Bronchial epithelial cell (primary cell): Measurements from ENCODE around the gene FAM13C. TPM values are rescaled to one million over a fixed set of nuclear protein-coding genes. Genes with fewer than 3 reads are reported as not detected.

Source experiments
- DNase-seq: peaks from one replicate; pipeline ENCODE4 v3.0.0-alpha.2; 2010; ENCODE audit warnings: low read depth
- FAIRE-seq: peaks from 2 replicates; lab custom pipeline; 2011; peaks lifted over from hg19 to GRCh38; lab: Jason Lieb, UNC
- H3K27me3 ChIP-seq: 2 replicates; pipeline ENCODE4 v1.5.1; 2011; ENCODE audit warnings: low read length; ENCODE audit not compliant: control insufficient read depth, insufficient read depth
- H3K36me3 ChIP-seq: 2 replicates; pipeline ENCODE4 v1.5.1; 2011; ENCODE audit warnings: low read length; ENCODE audit not compliant: control insufficient read depth, insufficient read depth
- H3K4me3 ChIP-seq: 2 replicates; pipeline ENCODE4 v1.5.1; 2011; ENCODE audit warnings: mild to moderate bottlenecking, low read depth, low read length, control low read depth
- CTCF ChIP-seq: IDR thresholded peaks from 2 replicates; pipeline ENCODE4 v1.5.1; 2011; ENCODE audit warnings: mild to moderate bottlenecking, moderate library complexity, low read length, control low read depth, inconsistent platforms; ENCODE audit not compliant: insufficient read depth, severe bottlenecking
- total RNA-seq: library from RNA; depleted of rRNA; stranded (reverse); fragments of >200 nt; gene quantifications from 2 replicates; pipeline ENCODE4 v1.2.1, GENCODE V29; 2014

The FAM13C gene
- total RNA-seq, 1 donor from 2014 or later, result under 0.01 TPM

DNA sequence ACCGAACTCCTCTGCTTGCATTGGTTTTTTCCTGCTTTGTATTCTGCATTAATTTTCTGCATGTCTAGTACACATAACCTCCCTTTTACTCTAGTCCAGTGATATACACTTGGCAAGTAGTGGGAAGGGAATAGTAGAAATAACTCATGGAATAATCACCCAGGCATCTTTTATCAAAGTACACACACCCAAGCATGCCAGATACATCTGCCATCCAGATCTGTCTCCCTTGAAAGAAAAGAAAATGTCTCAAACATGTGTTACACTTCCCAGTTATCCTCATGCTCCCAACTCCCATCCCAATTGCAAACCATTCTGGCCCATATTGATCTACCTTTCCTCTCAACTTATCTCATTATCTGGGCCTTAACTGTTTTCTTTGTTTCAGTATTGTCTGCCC lies 106.9 kb downstream of the FAM13C start:
- H3K4me3 ChIP-seq, result no peak overlapping the region
- FAIRE-seq (no peak), DNase-seq (no peak)
- H3K27me3 ChIP-seq, result no peaks in the 10 kb centered on the region
- H3K36me3 ChIP-seq, result no peaks in the 10 kb centered on the region
- no peak for TF ChIP-seq CTCF

DNA sequence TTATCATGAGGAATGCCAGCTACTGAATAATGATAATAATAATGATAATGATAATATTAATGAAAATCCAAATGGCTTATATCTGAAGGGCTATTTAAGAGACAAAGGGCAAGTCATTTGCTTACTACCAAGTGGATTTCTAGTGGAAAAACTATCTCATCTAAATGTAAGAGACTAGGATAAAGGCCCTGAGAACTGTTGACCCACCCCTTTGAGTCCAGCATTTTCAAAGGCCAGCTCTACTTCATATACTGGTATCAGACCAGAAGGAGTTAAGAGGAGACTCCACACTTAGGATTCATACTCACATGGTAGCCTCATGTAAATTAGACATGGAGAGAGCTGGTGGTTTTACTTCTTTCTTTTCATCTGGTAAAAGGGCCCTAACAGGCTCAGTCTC lies 109.9 kb downstream of the FAM13C start:
- H3K4me3 ChIP-seq, result no peak overlapping the region
- no peaks in the 10 kb centered on the region for H3K27me3 ChIP-seq
- no peak for FAIRE-seq
- no peak for TF ChIP-seq CTCF
- H3K36me3 ChIP-seq, result no peaks in the 10 kb centered on the region
- no peak for DNase-seq

- Histone ChIP-seq H3K4me3 (no peak overlapping the region), H3K27me3 (no peaks in the 10 kb centered on the region), H3K36me3 (no peaks in the 10 kb centered on the region)
- DNase-seq, result no peak
- no peak for FAIRE-seq
- no peak for TF ChIP-seq CTCF
These were observed 116.7 kb downstream of the FAM13C start for GRCh38 chr10:59245686-59246085.

- Histone ChIP-seq H3K36me3 (no peaks in the 10 kb centered on the region), H3K27me3 (no peaks in the 10 kb centered on the region), H3K4me3 (no peak overlapping the region)
- DNase-seq, result no peak
- TF ChIP-seq CTCF, result no peak
- no peak for FAIRE-seq
These were observed 117.5 kb downstream of the FAM13C start for GRCh38 chr10:59244871-59245270.

DNA sequence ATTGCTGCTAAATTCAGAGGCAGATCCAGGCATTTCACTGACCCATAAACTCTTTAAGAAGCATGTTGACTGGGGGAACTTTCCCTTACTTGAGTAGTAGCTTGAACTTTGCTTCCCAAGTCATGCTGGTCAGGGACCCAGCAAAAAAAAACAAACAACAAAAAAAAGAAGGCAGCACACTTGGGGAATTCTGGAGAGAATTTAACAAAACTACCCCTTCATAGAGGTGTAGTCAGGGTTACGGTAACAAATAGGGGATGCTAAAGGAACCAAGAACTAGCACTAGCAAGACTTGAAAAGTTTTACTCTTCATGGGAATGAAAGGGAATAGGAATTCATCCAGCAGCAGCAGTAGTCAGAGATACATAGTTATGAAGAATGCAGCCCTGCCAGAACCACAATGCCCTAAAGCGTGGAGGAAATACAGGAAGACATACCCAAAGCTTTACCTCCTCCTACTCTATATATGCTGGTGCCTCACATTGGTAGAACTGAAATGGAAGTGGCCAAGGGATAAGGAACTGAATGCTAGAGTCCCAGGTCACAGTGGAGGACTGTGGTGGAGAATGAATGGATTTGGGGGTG lies 118.6 kb downstream of the FAM13C start:
- no peak for FAIRE-seq
- Histone ChIP-seq H3K36me3 (no peaks in the 10 kb centered on the region), H3K4me3 (no peak overlapping the region), H3K27me3 (no peaks in the 10 kb centered on the region)
- no peak for TF ChIP-seq CTCF
- no peak for DNase-seq

GRCh38 chr10:59242991-59243390 lies 119.4 kb downstream of the FAM13C start:
- no peak overlapping the region for H3K4me3 ChIP-seq
- no peak for TF ChIP-seq CTCF
- DNase-seq (no peak), FAIRE-seq (no peak)
- H3K27me3 ChIP-seq, result no peaks in the 10 kb centered on the region
- H3K36me3 ChIP-seq, result no peaks in the 10 kb centered on the region
